ENCODE measurements around the gene DGCR8. TPM values are rescaled to one million over a fixed set of nuclear protein-coding genes. Genes with fewer than 3 reads are reported as not detected.

Gene DGCR8
- total RNA-seq, 1 experiment from 2014 or later, result 41.7 TPM

DNA sequence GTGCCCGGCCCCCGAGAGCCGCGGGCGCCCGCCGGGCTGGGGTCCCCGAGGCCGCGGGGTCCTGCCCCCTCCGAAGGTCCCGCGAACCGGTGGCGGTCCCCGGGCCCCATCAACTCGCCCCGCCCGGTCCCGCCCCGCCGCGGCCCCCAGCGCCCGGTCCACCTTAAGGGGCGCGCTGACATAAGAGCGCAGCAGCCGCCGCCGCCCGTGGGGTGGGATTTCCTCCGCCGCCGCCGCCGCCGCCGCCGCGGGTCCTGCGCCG lies 51.5 kb downstream of the DGCR8 start, which contains the start of gene ZDHHC8:
Gene ZDHHC8, plus strand, starts transcription at position 208 of the 262 bp plus-strand sequence. CDS start 144 bp downstream, outside the sequence.
- H3K9me2 ChIP-seq (replicated peaks; ENCODE audit: low read length), result no peaks in the 10 kb centered on the region
- peak within 1 kb of the TSS; percentile 93 for H3K4me2 ChIP-seq (ENCODE audit: low read length)
- no TSS peak for BruUV-seq (replicated peaks)
- H3F3A ChIP-seq (ENCODE audit: low read length, unreplicated experiment), result no peaks in the 10 kb centered on the region
- peaks cover 46% of the 10 kb centered on the region for H3K79me2 ChIP-seq (ENCODE audit: low read length)
- peak; percentile 64 for ATAC-seq
- H3K27me3 ChIP-seq (ENCODE audit: low read length), result no peaks in the 10 kb centered on the region
- no peak for DNase-seq
- ChIA-PET POLR2A (ENCODE audit: unreplicated experiment) (no interaction called here), CTCF (no interaction called here)
- TF ChIP-seq EZH2phosphoT487 (IDR thresholded peaks at IDR 0.05; ENCODE audit: borderline replicate concordance, low read length) (no peak), EZH2 (IDR thresholded peaks at IDR 0.05; ENCODE audit: low read length, unreplicated experiment) (no peak)
- TF ChIP-seq, protein P1, sequence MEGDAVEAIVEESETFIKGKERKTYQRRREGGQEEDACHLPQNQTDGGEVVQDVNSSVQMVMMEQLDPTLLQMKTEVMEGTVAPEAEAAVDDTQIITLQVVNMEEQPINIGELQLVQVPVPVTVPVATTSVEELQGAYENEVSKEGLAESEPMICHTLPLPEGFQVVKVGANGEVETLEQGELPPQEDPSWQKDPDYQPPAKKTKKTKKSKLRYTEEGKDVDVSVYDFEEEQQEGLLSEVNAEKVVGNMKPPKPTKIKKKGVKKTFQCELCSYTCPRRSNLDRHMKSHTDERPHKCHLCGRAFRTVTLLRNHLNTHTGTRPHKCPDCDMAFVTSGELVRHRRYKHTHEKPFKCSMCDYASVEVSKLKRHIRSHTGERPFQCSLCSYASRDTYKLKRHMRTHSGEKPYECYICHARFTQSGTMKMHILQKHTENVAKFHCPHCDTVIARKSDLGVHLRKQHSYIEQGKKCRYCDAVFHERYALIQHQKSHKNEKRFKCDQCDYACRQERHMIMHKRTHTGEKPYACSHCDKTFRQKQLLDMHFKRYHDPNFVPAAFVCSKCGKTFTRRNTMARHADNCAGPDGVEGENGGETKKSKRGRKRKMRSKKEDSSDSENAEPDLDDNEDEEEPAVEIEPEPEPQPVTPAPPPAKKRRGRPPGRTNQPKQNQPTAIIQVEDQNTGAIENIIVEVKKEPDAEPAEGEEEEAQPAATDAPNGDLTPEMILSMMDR (conservative IDR thresholded peaks at IDR 0.05; ENCODE audit: low read depth, low read length), result no peak
- H3K4me1 ChIP-seq (ENCODE audit: insufficient read depth, low read length), result peaks cover 7% of the 10 kb centered on the region; the same call in 1 of the 2 replicates
- peak within 1 kb of the TSS; percentile 79; the same call in 1 of the 2 replicates for H2AFZ ChIP-seq (ENCODE audit: low read length)
- no peak within 1 kb of the TSS for H3K27ac ChIP-seq (ENCODE audit: low read length)
- intact Hi-C loops (cut with micrococcal nuclease), result no loop called here
- no peaks in the 10 kb centered on the region for H4K20me1 ChIP-seq (ENCODE audit: low read length)
- H3K9ac ChIP-seq (ENCODE audit: low read length), result peak within 1 kb of the TSS; percentile 72
- H3K36me3 ChIP-seq (ENCODE audit: low read depth, low read length), result no peaks in the 10 kb centered on the region
- no peaks in the 10 kb centered on the region for H3K9me3 ChIP-seq (ENCODE audit: low read length)
- H3K4me3 ChIP-seq (ENCODE audit: low read length), result peak within 1 kb of the TSS; percentile 74

DNA sequence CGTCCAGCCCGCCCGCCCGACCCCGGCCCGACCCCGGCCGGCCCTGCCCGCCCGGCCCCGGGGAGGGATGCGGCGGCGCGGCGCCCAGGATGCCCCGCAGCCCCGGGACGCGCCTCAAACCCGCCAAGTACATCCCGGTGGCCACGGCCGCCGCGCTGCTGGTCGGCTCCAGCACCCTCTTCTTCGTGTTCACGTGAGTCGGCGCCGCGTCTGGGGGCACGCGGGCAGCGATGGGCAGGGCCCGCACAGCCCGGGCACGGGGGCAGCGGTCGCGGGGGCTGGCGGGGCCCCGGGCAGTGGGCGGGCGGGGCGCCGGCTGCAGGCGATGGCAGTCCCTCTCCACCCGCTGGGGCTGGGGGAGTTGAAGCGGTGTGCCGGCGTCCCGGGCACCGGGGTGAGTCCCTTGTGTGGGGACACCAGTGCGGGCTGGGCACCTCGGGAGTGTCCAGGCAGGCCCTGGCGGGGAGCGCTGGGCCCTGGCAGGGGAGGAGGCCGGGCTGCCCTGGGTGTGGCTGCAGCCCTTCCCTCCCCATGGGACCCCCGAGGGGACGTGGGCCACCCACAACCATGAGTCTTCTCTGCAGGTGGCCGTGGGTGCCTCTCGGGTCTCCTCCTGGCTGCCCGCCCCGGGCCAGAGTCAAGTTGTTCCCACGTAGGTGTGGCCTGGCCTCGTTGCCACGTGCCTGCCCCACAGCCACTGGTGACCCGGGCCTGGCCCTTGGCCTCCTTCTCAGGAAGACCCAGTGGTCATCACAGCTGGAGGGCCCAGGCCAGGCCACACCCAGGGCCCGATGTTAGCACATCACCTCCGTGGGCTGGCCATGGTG lies 52.0 kb downstream of the DGCR8 start:
- BruUV-seq (replicated peaks), result no TSS peak

More for the DNA sequence above, 52.0 kb downstream of the DGCR8 start:
- ChIA-PET POLR2A (ENCODE audit: unreplicated experiment) (no interaction called here), CTCF (no interaction called here)
- intact Hi-C loops (cut with micrococcal nuclease), result no loop called here
- Histone ChIP-seq H3K4me3 (ENCODE audit: low read length) (peak overlapping the region; percentile 74), H3K79me2 (ENCODE audit: low read length) (peaks cover 51% of the 10 kb centered on the region), H3K27ac (ENCODE audit: low read length) (no peak overlapping the region), H3K9me3 (ENCODE audit: low read length) (no peaks in the 10 kb centered on the region), H3K9ac (ENCODE audit: low read length) (peak overlapping the region; percentile 72), H3K36me3 (ENCODE audit: low read depth, low read length) (no peaks in the 10 kb centered on the region), H3K4me2 (ENCODE audit: low read length) (peak overlapping the region; percentile 93), H3K27me3 (ENCODE audit: low read length) (no peaks in the 10 kb centered on the region), H3K4me1 (ENCODE audit: insufficient read depth, low read length) (peaks cover 7% of the 10 kb centered on the region; the same call in 1 of the 2 replicates), H3F3A (ENCODE audit: low read length, unreplicated experiment) (no peaks in the 10 kb centered on the region), H2AFZ (ENCODE audit: low read length) (peak overlapping the region; percentile 68; the same call in 1 of the 2 replicates), H4K20me1 (ENCODE audit: low read length) (no peaks in the 10 kb centered on the region), H3K9me2 (replicated peaks; ENCODE audit: low read length) (no peaks in the 10 kb centered on the region)
- ATAC-seq, result no peak
- no peak for DNase-seq
- TF ChIP-seq, protein P1 (conservative IDR thresholded peaks at IDR 0.05; ENCODE audit: low read depth, low read length), result no peak
- TF ChIP-seq EZH2phosphoT487 (IDR thresholded peaks at IDR 0.05; ENCODE audit: borderline replicate concordance, low read length) (no peak), EZH2 (IDR thresholded peaks at IDR 0.05; ENCODE audit: low read length, unreplicated experiment) (no peak)
